Hippocampal formation (tissue), 2 donors: ENCODE results near the gene DNAJB4.
"Not testable (repeated sequence)": the region's sequence is repeated elsewhere in the genome, so short reads cannot be mapped to it uniquely, and the experiment has no call there.

Experiments used
- DNase-seq, 2 donors: peaks; one replicate each; lab custom pipeline; 2025; lab: John Stamatoyannopoulos, UW

Gene DNAJB4

GRCh38 chr1:78004719-78005447 is at the start of gene DNAJB4:
DNAJB4 (plus strand) TSS chr1:78004939; CDS start chr1:78005111, 172 bp downstream.
- peak; percentile 45 to 99 for DNase-seq

DNA sequence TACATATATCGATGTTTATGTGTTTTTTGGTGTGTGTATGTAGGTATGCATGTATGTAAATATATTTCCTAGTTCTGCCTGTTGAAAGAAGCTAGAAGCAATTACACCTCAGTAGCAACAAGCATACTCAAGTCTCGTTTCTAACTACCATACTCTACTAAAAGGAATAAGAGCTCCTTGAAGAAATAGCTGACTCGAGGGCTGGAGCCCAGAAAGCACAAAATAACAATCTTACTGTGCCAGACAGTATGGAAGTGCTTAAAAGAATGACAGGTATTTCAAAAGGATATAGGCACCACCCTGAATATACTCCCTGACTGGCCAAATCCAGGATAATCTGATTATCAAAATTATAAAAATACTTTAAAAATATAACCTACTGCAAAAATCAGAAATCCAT is 49.0 kb upstream of the DNAJB4 start:
- DNase-seq, result no peak

DNA sequence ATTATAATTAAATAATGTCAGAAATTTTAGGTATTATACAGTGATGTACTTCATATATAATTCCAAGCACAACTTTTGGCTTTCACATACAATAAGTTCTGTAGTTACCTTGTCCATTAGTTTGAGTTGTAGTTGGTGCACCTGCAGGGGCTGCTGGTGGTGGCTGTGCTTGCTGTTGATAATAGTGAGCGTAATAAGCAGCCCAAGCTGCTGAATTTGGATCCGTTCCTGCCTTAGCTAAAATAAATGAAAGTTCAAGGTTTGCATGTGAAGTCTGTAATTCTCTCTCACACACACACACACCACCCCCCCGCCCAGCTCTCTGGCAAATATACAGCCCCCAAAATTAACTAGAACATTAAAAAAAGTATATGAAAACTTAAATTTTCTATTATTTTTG is 48.3 kb upstream of the DNAJB4 start:
- DNase-seq, result no peak

DNA sequence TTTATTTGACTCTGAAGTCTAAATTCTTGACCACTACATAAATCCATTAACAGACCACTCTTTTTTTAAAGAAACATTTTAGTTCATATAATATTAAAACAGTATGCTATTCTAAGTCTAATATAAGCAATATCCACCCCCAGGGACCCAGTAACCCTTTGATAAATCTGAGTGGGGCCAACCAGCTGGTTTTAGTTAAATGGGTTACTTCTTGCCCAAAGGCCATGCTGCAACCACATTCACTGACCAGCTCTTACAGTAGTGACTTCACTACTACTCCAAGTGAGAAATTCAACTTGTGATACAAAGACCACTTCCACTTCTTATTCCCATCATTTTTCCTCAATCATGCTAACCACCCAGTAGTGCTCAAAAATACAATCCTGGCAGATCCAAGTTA is 46.3 kb upstream of the DNAJB4 start:
- DNase-seq, result no peak

- DNase-seq, result no peak
Measured at GRCh38 chr1:77958850-77959249, 45.9 kb upstream of the DNAJB4 start.

DNA sequence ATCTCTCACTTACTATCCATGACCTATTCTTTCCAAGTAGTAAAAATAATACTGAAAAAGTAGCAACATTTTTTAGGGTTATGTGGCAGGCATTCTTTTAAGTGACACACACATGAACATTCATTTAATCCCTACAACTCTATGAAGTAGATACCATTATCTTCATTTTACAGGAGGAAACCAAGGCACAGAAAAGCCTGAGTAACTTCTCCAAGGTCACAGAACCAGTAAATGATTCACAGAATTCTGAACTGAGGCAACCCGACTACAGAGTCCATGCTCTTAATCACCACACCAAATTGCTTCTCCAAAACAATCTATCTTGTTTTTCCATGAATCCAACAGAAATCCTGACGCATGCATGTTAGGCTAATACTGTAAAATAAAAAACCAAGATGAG is 43.3 kb upstream of the DNAJB4 start:
- no peak for DNase-seq

DNA sequence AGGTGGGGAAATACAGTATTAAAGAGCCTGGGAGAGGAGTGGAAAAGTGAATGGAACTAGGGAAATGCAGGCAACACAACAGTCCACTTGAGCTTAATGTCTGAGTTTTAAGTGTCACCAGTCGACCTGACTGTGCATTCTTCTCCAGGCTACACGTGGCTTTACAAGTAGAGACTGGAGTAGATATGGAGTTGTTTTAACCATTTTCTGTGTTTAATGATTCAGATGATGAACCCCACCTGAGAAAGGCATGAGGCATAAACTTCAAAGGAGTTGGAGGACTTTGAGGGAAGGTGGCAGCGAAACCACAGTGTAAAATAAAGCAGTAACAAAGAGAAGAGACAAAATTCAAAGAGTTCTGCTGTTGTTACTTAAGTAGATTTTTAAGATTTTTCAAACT is 38.4 kb upstream of the DNAJB4 start:
- no peak for DNase-seq

- DNase-seq, result no peak
Measured at GRCh38 chr1:77970192-77970591, 34.5 kb upstream of the DNAJB4 start.

- DNase-seq, result no peak
Measured at GRCh38 chr1:77972080-77972479, 32.7 kb upstream of the DNAJB4 start.

DNA sequence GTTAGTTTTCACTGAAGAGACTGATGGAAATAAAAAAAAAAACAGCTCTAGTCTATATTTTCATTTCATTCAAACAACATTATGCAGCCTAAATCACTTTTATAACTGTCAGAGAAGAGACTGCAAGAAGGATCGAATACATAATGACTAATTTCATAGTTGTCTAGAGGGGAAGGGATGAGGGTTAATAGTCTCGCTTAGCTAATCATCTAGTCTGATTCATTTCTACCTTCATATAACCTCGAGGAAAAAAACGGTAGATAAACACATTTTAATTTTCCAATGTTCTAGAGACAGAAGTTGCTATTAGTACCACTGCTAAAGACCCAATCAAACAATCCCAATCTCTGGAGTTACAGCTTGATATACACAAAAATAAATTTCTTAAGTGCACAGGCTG is 29.4 kb upstream of the DNAJB4 start:
- DNase-seq, result no peak

DNA sequence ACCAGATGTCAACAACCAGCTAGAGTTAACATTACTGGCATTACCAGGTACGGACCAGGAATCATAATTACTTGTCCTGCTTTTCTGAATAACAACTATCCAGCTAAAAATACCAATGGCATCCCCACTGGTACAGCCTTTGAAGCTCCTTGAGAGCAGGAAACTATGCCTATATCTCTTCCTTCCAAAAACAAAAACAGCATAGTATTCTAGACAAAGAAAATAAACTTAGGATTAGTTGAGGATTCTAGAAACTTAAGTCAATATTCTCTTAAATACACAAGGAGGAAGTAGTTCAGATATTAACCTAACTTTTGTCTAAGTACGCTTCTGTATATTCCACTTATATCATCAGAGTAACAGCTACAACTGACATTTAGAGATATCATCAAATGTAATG is 28.8 kb upstream of the DNAJB4 start:
- DNase-seq, result no peak

DNA sequence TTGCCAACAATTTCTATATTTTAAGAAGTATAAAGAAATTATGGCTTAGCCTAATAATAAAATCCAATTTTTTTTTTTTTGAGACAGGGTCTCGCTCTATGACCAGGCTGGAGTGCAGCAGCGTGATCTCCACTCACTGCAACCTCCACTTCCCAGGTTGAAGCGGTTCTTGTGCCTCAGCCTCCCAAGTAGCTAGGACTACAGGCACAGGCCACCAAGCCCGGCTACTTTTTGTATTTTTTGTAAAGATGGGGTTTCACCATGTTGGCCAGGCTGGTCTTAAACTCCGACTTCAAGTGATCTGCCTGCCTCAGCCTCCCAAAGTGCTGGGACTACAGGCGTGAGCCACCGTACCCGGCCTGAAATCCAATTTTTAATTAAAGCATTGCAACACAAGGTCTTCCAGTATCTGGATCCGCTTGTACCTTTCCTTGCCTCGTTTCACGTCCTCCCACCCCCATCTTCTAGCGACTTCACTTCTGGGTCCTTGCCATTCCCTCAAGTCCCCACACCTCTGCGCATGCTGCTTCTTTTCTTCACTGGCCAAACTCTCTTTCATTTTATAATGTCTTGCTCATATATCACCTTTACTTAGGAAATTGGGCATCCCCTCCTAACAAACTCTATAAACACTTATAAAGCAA is 28.2 kb upstream of the DNAJB4 start:
- DNase-seq, result no peak

GRCh38 chr1:77977989-77978292 is 26.8 kb upstream of the DNAJB4 start:
- no peak for DNase-seq

- DNase-seq, result peak in 1 of 2 donors; percentile 74
Measured at GRCh38 chr1:77978293-77978968, 26.3 kb upstream of the DNAJB4 start.

- DNase-seq, result peak; percentile 91 to 96
Measured at GRCh38 chr1:77978969-77979876, 25.5 kb upstream of the DNAJB4 start, which contains the start of gene FUBP1. FUBP1 (minus strand) TSS chr1:77979072; CDS start chr1:77979004, 68 bp downstream.

GRCh38 chr1:77983352-77983996 is 21.3 kb upstream of the DNAJB4 start:
- not testable (repeated sequence) for DNase-seq

DNA sequence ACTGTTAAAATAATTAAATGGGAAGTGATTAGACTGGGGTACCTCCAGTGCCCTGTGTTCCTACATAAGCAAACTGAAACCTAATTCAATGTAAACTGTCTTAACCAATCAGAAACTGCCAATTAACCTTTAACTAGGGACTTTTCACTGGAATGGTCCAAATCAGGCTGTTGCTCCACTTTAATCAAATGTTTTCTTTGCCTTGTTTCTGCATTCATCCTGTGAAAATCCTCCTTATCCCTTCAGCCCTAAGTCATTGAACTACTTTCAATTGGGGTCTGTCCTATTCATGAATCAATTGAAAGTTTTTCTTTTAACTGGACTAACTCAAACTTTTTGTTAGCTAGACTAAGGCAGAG is 20.8 kb upstream of the DNAJB4 start:
- no peak for DNase-seq

GRCh38 chr1:77984629-77985028 is 20.1 kb upstream of the DNAJB4 start:
- no peak for DNase-seq

GRCh38 chr1:77986810-77987209 is 17.9 kb upstream of the DNAJB4 start:
- DNase-seq, result no peak

GRCh38 chr1:77987919-77988318 is 16.8 kb upstream of the DNAJB4 start:
- DNase-seq, result no peak

DNA sequence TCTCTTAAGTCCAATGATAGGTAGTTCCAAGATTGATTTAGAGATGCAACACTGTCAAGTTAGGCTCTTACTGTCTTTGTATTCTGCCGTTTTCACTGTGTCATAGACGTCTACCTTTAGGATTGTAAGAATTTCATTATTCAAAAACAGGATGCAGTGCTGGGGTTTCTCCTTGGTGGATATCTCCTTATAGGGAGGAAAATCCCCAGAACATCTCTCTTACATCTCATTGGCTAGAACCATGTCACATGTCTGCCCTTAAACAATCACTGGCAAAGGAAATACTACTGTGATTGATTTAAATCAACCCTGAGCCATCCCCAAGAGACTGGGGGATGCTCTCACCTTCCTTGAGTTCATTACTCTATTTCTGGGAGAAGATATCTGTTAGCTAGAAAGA is 15.0 kb upstream of the DNAJB4 start:
- no peak for DNase-seq
